ENCODE results near the gene DIP2B.

GRCh38 chr12:50538182-50538581 lies 33.4 kb downstream of the DIP2B start:
- TF ChIP-seq POLR2AphosphoS5 (IDR thresholded peaks at IDR 0.05; ENCODE audit: borderline replicate concordance, low read depth, low read length) (no peak), EZH2 (IDR thresholded peaks at IDR 0.05) (no peak), FOXP2 (optimal IDR thresholded peaks at IDR 0.05; ENCODE audit: control extremely low read depth, extremely low read length, insufficient read depth) (no peak)
